GM12801 (cell line): ENCODE measurements around the gene ADARB2.

Experiments used
- TF ChIP-seq, protein P1 (sequence below): IDR thresholded peaks from one replicate; pipeline ENCODE4 v1.5.1; 2011; ENCODE audit warnings: control low read depth; ENCODE audit not compliant: insufficient read length; ENCODE audit errors: extremely low read depth

The ADARB2 gene

DNA sequence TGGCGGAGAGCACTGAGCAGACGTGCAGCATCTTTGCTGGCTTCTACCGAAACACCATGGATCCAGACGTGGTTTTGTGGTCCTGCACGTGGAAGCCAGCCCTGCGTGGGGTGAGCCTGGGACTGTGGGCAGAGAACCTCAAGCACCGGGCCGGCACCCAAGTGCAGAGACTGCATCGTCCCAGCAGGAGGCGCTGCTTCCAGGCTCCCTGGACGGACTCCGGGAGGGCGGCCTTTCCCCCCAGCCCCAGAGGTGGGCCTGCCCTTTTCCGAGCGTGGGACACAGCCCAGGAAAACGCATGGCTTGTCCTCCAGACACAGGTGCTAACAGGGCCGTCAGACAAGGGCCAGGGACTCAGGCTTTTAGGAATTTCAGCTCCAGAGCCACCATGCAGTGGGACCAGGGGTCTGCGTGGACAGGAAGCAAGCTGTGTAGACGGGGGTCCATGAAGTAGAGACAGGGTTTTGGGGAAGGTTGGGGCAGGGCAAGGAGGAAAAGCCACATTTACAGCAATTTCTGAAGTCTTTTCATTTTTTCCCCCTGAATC lies 377.2 kb downstream of the ADARB2 start:
- TF ChIP-seq, protein P1, sequence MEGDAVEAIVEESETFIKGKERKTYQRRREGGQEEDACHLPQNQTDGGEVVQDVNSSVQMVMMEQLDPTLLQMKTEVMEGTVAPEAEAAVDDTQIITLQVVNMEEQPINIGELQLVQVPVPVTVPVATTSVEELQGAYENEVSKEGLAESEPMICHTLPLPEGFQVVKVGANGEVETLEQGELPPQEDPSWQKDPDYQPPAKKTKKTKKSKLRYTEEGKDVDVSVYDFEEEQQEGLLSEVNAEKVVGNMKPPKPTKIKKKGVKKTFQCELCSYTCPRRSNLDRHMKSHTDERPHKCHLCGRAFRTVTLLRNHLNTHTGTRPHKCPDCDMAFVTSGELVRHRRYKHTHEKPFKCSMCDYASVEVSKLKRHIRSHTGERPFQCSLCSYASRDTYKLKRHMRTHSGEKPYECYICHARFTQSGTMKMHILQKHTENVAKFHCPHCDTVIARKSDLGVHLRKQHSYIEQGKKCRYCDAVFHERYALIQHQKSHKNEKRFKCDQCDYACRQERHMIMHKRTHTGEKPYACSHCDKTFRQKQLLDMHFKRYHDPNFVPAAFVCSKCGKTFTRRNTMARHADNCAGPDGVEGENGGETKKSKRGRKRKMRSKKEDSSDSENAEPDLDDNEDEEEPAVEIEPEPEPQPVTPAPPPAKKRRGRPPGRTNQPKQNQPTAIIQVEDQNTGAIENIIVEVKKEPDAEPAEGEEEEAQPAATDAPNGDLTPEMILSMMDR = no peak

DNA sequence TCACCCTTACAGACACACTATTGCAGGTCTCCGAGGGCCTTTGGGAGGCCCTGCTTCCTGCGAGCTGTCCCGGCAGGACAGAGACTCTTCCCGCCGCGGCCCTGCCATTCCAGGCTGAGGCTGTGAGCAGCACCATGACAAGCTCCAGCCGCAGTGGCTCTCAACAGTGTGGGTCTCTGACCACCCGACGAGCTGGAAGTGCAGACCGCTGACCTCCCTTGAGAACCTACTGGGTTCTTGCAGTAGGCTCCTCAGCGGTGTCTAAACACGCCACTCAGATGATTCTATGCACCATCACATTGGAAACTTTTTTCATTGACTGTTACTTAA lies 377.7 kb downstream of the ADARB2 start:
- TF ChIP-seq, protein P1 = no peak

DNA sequence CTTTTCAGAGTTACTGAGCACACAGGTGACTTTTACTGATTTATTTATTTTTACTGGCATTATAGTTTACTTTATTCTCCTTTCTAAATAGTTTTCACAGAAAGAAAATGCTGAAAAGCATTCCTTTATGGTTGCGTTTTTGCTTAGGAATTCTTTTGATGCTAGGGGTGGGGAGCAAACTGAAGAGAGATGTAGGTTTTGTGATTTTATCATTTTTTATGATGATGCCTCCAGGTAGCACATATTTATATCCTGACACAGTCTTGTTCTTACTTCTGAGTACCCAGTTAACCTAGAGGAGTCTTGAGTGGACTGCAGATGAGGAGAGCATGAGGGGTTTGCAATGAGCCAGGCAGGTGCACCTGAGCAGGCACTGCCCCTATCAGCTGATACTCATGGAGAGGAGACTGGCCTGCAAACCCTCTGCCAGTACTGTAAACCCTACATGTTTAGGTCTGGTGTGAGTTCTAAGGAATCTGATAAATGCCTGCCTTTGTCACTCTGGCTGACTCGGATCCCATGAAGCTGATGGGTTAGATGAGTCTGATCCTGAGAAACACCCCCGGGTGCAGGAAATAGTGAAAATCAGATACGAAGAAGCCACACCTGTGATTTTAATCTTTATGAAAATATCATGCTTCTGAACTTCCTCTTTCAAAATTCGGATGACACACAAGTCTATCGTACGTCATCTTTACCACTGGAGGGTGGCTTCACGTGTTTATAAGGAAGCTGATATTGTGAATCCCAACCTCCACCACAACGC lies 378.3 kb downstream of the ADARB2 start:
- TF ChIP-seq, protein P1 = no peak

DNA sequence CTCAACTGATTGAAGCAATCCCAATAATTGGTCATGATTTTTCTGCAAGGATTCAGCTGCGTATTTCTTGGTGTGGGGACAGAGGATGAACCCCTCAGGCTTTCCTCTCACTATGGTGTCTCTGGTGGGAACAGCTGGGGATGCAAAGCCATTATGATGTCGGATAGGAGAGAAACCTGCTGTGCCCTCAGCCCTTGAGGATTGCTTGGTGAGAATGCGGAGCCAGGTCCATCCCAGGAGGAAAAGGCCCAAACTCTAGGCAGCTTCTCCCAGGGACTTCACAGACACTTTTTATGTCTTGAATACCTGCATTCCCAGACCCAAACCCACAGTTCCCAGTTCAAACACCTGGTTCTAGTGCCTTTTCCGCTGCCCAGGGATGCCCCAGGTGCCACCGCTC lies 379.2 kb downstream of the ADARB2 start:
- TF ChIP-seq, protein P1 = no peak

DNA sequence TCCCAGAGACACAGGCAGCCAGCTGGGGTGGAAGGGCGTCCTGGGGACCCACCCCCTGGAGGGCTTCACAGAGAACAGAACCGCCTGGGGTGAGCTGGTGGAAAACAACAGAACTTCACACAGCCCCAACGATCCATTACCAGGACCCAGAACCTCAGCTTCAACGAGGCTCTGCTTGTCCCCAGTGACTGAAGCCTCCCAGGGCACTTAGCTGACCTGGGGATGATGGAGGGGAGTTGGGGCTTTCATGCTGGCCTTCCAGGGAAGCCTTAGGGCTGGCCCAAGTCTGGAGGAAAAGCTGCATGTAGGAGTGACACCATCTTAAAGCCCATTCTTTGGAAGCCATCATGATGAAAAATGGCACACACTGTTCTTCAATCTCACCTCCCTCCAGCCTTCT lies 381.0 kb downstream of the ADARB2 start:
- TF ChIP-seq, protein P1 = no peak

DNA sequence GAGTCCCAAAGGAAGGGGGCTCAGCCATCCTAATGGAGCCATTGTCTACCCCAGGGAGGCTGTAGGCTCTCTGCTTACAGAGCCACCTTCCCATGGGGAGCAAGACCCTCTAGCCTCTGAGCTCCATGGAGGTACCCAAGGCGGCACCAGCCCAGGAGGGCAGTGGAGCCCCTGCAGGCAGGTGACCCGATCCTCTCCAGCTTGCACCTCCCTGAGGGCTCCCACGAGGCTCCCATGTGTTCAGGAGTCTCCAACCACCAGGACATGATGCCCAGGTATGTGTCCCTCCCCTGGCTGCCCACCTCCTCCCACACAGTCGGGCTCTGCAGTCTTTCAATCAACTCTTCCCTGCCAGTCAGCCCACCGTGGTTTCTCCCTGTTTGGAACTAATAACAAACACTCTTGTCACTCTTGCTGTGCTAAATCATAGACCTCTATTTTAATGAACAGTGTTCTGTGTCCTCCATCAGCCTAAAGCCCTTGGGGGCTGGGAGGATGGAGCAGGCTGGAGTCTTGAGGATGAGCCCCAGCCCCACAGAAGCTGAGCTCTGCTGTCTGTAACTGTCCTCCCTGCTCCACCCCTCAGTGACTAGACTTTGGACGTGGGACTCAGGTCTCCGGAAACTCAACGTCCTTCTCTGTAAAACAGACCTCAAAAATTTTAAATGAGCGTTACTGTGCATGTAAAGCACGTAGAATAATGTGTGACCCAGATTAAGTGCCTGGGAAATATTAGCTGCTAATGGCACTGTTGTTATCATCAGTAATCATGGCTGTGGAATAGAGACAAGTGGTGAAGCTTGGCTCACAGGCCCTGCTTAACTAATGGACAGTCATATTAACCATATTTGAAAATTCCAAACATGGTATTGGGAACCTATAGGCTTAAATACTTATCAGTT lies 382.3 kb downstream of the ADARB2 start:
- TF ChIP-seq, protein P1 = no peak

DNA sequence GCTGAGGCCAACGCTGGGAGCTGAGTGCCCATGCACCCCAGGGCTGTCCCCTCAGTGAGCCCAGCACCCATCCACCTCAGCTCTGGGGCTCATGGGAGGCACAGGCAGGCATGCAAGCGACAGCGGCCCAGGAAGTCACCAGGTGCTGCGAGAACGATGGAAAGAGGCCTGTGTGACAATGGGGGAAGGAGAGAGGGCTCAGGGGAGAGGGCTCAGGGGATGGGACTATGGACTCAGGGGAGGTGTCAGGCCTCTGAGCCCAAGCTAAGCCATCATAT lies 388.6 kb downstream of the ADARB2 start:
- TF ChIP-seq, protein P1 = no peak
